Heart right ventricle (tissue), 16 donors: ENCODE data around the gene SORCS3. TPM values are rescaled to one million over a fixed set of nuclear protein-coding genes. Genes with fewer than 3 reads are reported as not detected.
A peak's percentile ranks its signal among the peaks of the same experiment; 100 is the strongest.

Experiments
- ATAC-seq, 8 donors: fragments of 200-7000 bp; cut with Tn5 transposase; one replicate each; pipeline ENCODE4 v1.9.1; 2020; ENCODE audit warnings: mild to moderate bottlenecking in 8 of 8, moderate library complexity in 8 of 8, moderate number of reproducible peaks in 1 of 8
- DNase-seq, 2 donors: peaks; one replicate each; pipeline ENCODE4 v3.0.0-alpha.2; 2020
- H3K27ac ChIP-seq, 10 donors: fragments of 200-600 bp; sonication (generic) in 2 of 10; one replicate each; pipeline versions ENCODE4 v1.5.0 to v1.8.0; 2020 to 2022; ENCODE audit warnings: mild to moderate bottlenecking in 3 of 10
- H3K27me3 ChIP-seq, 7 donors: fragments of 200-600 bp; one replicate each; pipeline ENCODE4 v1.8.0; 2021 to 2022; ENCODE audit warnings: mild to moderate bottlenecking in 2 of 7
- H3K36me3 ChIP-seq, 9 donors: fragments of 200-600 bp; sonication (generic) in 1 of 9; one replicate each; pipeline versions ENCODE4 v1.5.0 to v1.8.0; 2020 to 2022; ENCODE audit warnings: mild to moderate bottlenecking in 2 of 9
- H3K4me1 ChIP-seq, 9 donors: fragments of 200-600 bp; sonication (generic) in 1 of 9; one replicate each; pipeline versions ENCODE4 v1.5.0 to v1.8.0; 2020 to 2022; ENCODE audit warnings: mild to moderate bottlenecking in 4 of 9
- H3K4me3 ChIP-seq, 10 donors: fragments of 200-600 bp; sonication (generic) in 2 of 10; one replicate each; pipeline versions ENCODE4 v1.5.0 to v1.8.0; 2020 to 2022; ENCODE audit warnings: mild to moderate bottlenecking in 7 of 10, moderate library complexity in 2 of 10
- H3K9me3 ChIP-seq, 11 donors: fragments of 200-600 bp in 10 of 11; sonication (generic) in 2 of 11; one replicate each; pipeline versions ENCODE4 v1.5.0 to v1.8.0; 2013 to 2022; ENCODE audit warnings: mild to moderate bottlenecking in 2 of 11, control low read depth in 1 of 11, moderate library complexity in 1 of 11
- CTCF ChIP-seq, 9 donors: fragments of 200-600 bp; sonication (generic) in 2 of 9; IDR thresholded peaks; one replicate each; pipeline versions ENCODE4 v1.5.0 to v1.8.0; 2021 to 2022; ENCODE audit warnings: antibody characterized with exemption in 9 of 9, mild to moderate bottlenecking in 5 of 9, moderate library complexity in 1 of 9
- WGBS, 2 donors: extraction: QIAGEN DNeasy Blood & Tissue Kit; methylation state at CpG; one replicate each; pipeline ENCODE4 v1.1.7; 2013; ENCODE audit warnings: inconsistent platforms in 1 of 2; 5-methylcytosine and 5-hydroxymethylcytosine counted together
- intact Hi-C, 10 donors: fragments of 100-400 bp; cut with DNase I; formaldehyde crosslinking; loops; one replicate each; pipeline versions ENCODE4 v1.11.1 to v1.14.2; 2022
- polyA plus RNA-seq, 2 donors: library from polyadenylated mRNA; stranded (reverse); fragments of 200-250 nt; gene quantifications; one replicate each; pipeline ENCODE4 v1.2.3, GENCODE V29; 2013
- total RNA-seq, 10 donors: library from RNA; stranded (reverse); fragmentation: NEBNext Ultra II Directional in 3 of 10; extraction: Animal tissue kit (Norgen Biotek cat#: 25700) in 3 of 10; gene quantifications; one replicate each; pipeline versions ENCODE4 v1.2.1 to v1.2.4, GENCODE V29; 2021 to 2023
- donor health status: Arrhythmogenic right ventricular cardiomyopathy.
- donor health status: ischemic (EF 13 %, LVEDD 7.1; RV severe dilation, severe dysfunction).
- donor health status: healthy with polysubstance abuse.
- donor health status: DM: no; HTN: yes; CAD: no.
- donor health status: DM: no; HTN: no; CAD: no.
- donor health status: ischemic (EF 25% LVEDD 6.9; RV normal size, moderate dysfunction).
- donor health status: ischemic (EF 25% LVEDD 5.7; RV mildly dilated, moderate dysfunction).
- donor health status: healthy.
- donor health status: DM: yes; HTN: yes; CAD: no.
- donor health status: Ischemic cardiomyopathy.
- donor health status: ischemic (EF 35%, LVEDD 5.7; RV mildly dilated, moderate dysfunction).
- donor health status: nonischemic (EF 11% LVEDD 7.7; RV severe dilation, severe dysfunction).
- donor health status: DM: yes; HTN: yes; CAD: no.
- donor health status: PGD.
- donor health status: ischemic (EF 29% LVEDD 5.4; RV normal size, mild dysfunction).
- donor health status: nonischemic (EF 23%, LVEDD 6.1; RV moderate dilation, normal function).

Gene SORCS3
- total and polyA plus RNA-seq, 12 donors = 0.01 to 0.09 (median 0.05) TPM; not detected in 4

- intact Hi-C loops = no loop called here
- no peak for DNase-seq
- Histone ChIP-seq H3K9me3 (no peaks in the 10 kb centered on the region), H3K36me3 (no peaks in the 10 kb centered on the region), H3K4me3 (no peak overlapping the region), H3K27ac (no peak overlapping the region), H3K27me3 (no peaks in the 10 kb centered on the region), H3K4me1 (peaks cover 0 to 4% (median 0%) of the 10 kb centered on the region in 9 donors)
- TF ChIP-seq CTCF (IDR thresholded peaks at IDR 0.05) = no peak
- WGBS, 2 donors = 66 to 84% methylated on average over 5 of the region's 5 CpGs
- peak in 2 of 8 donors; percentile 41 to 47 for ATAC-seq
Observed at GRCh38 chr10:105247831-105248499, 606.9 kb downstream of the SORCS3 start.

GRCh38 chr10:105252911-105253310 is 611.8 kb downstream of the SORCS3 start:
- no peaks in the 10 kb centered on the region for H3K36me3 ChIP-seq
- no peaks in the 10 kb centered on the region for H3K9me3 ChIP-seq
- no peak for TF ChIP-seq CTCF (IDR thresholded peaks at IDR 0.05)
- no peak overlapping the region for H3K27ac ChIP-seq
- ATAC-seq (no peak), DNase-seq (no peak)
- H3K4me1 ChIP-seq = peaks cover 0 to 3% (median 0%) of the 10 kb centered on the region in 9 donors
- H3K4me3 ChIP-seq = no peak overlapping the region
- H3K27me3 ChIP-seq = no peaks in the 10 kb centered on the region
- intact Hi-C loops = no loop called here

GRCh38 chr10:105253515-105254212 is 612.6 kb downstream of the SORCS3 start:
- DNase-seq = no peak
- H3K36me3 ChIP-seq = no peaks in the 10 kb centered on the region
- no peaks in the 10 kb centered on the region for H3K4me1 ChIP-seq
- H3K27ac ChIP-seq = no peak overlapping the region
- H3K27me3 ChIP-seq = no peaks in the 10 kb centered on the region
- WGBS, 2 donors = 46 to 48% methylated on average over 8 of the region's 8 CpGs
- H3K9me3 ChIP-seq = no peaks in the 10 kb centered on the region
- no peak for ATAC-seq
- intact Hi-C loops = no loop called here
- H3K4me3 ChIP-seq = no peak overlapping the region
- no peak for TF ChIP-seq CTCF (IDR thresholded peaks at IDR 0.05)

GRCh38 chr10:105258036-105258673 is 617.1 kb downstream of the SORCS3 start:
- Histone ChIP-seq H3K36me3 (no peaks in the 10 kb centered on the region), H3K9me3 (no peaks in the 10 kb centered on the region), H3K4me3 (no peak overlapping the region), H3K27me3 (no peaks in the 10 kb centered on the region), H3K4me1 (no peaks in the 10 kb centered on the region), H3K27ac (no peak overlapping the region)
- no peak for TF ChIP-seq CTCF (IDR thresholded peaks at IDR 0.05)
- WGBS, 2 donors = 45 to 47% methylated on average over 3 of the region's 3 CpGs
- ATAC-seq (peak in 2 of 8 donors; percentile 59 to 62), DNase-seq (no peak)
- intact Hi-C loops = no loop called here
